HG02610 (cell line): ENCODE data around the gene DNM1.

ENCODE experiments used
- ATAC-seq: cut with Tn5 transposase; IDR thresholded peaks from one replicate; pipeline ENCODE4 v1.9.1; 2021; ENCODE audit warnings: mild to moderate bottlenecking, moderate library complexity; ENCODE audit not compliant: unreplicated experiment

The DNM1 gene

DNA sequence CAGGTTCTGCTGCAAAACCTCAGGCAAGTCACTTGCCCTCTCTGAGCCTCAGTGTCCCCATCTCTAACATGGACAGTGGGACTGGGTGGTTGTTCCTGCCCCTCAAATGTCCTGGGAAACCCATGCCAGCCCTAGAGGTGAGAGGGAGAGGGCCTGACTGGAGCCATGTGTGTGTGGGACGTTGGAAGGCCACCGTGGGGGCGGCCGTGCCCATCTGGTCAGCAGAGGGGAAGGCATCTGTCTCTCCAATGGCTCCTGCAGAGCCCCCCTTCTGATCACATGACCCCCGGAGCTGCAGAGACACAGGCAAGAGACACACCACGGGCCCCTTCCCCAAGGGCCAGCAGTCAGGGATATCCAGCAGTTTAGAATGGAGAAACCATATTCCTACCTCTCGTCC lies 1.7 kb downstream of the DNM1 start:
- ATAC-seq, result no peak

DNA sequence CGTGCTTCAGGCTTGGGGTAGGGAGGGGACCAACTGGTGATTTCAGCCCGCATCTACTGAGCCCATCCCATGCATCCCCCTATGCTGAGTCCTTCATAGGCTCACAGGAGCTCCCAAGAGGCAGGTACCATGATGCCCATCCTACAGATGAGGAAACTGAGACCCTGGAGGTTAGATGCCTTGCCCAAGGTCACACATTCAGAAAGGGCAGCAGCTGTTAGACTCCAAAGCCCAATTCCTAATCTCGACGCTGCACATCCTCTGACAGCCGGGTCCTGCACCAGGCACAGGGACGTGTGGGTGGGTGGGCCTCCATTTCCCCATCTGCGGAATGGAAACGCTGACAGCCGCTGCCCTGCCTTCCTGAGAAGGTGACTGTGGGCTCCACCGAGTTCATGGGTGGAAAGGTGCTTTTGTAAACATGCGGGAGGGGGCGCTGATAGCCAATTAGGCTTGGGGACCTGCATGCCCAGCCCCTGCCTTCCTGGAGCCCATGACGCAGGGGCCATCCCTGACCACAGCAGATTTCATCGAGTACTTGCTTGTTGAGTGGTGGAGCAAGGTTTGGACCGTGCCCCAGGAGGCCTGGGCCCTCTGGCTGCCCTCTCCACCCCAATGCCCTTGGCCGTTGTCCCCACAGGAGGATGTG lies 2.2 kb downstream of the DNM1 start:
- no peak for ATAC-seq

DNA sequence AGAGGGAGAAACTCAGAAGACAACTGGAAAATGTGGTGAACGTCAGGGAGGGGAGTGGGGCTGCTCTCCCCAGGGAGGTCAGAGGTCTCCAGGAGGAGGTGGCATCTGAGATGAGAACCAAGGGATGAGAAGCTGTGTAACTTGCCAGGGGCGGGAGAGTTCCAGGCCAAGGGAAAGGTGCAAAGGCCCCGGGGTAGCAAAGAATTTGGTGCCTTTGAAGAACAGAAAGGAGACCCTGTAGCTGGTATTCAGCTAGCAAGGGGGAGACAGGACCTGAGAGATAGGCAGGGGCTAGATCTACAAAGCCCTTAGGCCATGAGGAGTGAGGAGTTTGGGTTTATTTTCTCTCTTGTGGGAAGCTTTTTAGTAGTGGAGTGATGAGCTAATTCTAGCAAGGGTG lies 3.3 kb downstream of the DNM1 start:
- no peak for ATAC-seq

DNA sequence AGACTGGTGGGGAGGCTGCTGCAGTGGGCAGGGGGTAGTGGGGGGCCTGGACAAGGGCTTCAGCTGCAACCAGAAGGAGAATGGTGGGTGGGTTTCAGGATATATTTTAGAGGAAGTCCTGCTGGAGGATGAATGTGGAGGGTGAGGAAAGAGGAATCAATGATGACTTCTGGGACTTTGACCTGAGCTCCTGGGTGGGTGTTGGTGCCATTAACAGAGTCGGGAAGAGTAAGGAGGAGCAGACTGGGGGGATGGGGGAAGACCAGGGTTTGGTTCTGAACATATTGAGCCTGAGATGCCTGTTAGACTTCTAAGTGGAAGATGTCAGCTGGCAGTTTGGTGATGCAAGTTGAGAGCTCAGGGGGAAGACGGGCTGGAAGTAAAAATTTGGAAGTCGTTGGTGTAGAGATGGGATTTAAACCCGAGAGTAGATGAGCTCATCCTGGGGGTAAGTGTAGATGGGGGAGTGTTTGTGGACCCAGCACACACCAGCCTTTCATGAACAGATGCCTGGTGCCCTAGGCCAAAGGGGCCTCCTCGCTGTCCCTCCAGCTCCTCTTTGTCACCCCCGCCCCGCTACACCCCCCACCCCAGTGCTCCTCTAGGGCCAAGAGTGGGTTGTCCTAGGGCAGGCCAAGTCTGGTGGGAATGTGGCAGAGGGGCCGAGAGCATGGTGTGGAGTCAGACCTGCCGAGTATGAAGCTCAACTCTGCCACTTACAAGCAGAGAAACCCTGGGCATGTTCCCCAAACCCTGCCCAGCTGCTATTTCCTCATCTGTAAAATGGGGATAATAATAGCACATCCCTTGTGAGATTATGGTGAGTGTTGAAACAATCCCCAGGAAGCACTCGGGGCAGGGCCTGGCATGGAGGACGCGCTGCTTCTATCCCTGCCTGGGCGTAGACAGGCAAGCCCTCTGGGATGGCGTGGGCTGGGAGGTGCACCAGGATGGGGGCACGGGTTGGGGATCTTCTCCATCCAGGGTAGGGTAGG lies 4.0 kb downstream of the DNM1 start:
- ATAC-seq, result no peak

DNA sequence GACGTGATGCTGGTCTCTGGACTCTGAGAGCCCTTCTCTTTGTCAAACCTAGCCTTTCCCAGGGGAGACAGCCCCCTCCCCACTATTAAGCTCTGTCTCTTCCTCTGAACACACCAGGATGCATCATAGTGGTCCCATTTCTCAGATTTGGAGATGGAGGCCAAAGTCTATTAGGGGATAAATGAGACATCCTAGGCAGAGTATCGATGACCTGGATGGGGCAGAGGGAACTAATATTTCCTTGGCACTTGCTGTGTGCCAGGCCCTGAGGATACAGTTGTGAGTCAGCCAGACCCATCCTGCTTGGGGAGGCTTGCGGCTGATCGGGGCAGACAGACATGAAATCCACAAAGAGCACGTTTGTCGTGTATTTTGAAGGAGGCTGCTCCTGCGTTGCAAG lies 5.2 kb downstream of the DNM1 start:
- no peak for ATAC-seq

DNA sequence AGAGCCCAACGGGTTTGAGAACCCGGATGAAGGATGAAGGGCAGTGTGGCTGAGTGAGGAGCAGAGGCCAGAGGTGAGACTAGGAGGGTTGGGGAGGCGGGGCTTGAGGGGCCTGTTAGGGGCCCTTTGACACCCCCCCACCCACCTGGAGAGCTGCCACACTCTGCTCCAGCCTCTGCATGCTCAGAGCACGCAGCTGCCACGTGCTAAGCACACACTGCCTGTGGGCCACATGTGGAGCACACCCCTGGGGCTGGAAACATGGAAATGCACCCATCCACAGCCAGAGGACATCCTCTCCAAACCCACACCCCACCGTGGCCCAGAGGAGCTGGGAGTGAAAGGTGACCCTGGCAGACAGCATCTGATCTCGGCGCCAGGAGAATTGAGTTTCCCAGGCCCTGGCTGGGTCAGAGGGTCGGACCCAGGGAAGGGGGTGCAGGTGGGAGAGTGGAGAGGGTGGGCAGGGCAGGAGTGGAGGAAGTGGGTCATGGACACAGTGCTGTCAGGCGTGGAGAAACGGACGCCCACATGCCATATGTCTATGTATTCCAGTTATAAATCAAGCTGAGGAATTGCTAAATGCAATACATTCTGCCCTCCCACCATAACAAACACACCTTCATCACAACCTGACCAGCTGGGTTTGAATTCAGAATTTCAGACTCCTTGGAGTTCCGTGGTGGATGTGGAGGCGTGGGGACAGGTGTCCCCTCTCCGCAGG lies 5.9 kb downstream of the DNM1 start:
- no peak for ATAC-seq

DNA sequence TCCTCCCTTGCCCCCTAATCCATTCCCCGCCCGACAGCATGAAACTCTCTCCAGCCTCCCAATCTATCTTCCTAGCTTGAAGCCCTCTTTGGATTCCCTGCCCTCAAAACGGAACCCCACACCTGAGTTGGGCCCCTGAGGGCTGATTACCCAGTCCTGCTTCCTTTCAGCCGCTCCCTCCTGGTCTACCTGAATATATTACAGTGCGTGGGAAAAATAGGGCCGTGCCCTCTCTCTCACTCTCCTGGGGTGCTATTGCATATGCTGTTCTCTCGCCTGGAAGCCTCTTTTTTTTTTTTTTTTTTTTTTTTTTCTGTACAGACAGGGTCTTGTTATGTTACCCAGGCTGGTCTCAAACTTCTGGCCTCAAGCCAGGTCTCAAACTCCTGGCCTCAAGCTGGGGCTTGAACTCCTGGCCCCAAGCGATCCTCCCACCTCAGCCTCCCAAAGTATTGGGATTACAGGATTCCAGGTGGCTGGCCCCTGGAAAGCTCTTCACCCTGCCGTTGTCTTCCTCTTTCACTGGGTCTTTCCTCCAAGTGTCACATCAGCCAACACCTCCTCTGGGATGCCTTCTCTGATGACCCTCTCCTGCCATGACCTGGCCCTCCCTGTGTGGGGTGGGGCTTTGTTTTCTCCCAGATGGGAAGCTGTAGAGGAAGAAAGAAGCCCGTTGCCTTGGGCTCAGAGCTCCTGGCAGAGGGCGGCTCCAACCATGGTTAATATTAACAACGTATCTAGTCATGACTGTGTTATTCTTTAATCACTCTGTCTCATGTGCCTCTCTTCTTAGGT lies 8.2 kb downstream of the DNM1 start:
- ATAC-seq, result no peak

DNA sequence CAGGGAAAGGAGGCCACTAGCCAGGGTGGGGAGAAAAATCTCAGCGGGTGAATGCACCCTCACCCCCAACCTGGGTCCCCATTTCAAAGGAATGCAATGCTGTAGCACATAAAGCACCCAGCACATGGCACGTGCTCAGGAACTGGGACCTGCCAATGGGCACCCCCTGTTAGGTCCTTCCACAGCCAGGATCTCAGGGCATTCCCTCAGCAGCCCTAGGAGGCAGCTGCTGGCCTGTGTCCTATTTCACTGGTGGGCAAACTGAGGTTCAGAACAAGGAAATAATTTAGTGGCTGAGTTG lies 8.8 kb downstream of the DNM1 start:
- no peak for ATAC-seq

DNA sequence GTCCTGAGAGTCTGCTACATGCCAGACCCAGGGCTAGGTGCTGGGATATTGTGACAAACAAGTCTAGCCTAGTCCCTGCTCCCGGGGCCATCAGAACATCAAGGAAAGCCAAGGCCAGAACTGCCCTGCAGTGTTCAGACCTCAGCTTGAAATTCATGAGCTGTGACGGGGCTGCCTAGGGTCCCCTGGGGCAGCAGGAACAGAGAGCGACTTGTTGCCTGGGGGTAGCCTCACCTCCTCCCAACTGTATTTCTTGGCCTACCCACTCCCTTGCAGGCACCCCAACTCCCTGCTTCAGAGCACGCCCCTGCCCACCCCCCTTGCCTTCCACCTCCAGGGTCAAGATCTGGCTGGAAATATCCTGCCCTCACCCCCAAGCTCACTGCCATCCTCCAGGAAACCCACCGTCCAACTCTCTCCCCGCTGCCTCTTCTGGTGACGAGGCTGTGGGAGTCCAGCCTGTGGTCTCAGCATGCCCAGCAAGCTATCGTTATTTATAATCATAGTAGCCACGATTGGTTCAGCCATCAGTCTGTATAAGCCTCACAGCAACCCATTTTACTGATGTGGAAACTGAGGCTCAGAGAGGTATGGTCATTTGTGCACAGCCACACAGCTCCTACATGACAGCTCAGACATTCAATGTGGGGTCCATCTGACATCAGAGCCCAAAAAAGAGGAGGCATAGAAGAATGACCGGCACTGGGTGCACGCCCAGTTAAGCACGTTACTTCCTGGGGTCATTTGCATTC lies 10.7 kb downstream of the DNM1 start:
- no peak for ATAC-seq

DNA sequence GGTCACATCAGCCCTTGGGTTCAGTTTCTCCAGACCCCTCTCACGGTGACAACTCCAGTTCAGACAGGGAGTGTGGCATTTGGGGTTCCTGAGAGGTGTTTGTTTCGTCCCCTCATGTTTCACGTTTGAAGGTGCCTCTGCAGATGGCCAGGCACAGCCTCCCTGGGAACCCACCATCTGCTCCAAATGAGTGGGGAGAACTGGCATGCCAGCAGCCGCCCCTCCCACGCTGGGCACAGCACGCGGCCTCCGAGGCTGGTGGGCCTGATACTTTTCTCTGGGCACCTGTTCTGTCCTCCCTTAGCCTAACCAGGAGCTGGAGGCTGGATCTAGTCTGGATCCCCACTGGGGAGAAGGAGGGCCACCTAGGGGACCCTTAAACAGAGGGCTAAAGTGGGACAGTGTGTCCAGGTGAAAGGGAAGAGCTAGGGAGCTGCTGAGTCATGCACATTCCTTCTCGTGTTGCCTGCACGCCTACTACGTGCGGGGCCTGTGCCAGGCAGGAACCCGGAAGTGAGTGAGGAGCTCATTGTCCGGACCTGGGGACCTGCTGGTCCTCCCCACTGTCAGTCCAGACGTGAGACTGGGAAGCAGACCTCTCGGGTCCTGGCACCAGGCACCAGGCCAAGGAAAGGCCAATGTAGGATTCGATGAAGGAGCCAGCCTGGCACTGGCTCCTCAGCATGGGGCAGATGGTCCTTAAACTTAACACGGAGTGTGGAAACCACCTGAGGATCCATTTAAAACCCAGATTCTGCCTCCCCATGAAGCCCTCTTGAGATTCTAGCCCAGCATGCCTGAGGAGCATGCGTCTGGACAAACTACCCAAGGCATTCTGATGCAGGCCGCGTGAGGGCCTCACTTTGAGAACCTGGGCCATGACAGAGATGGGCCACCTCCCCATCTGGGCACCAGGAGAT lies 11.7 kb downstream of the DNM1 start:
- no peak for ATAC-seq

DNA sequence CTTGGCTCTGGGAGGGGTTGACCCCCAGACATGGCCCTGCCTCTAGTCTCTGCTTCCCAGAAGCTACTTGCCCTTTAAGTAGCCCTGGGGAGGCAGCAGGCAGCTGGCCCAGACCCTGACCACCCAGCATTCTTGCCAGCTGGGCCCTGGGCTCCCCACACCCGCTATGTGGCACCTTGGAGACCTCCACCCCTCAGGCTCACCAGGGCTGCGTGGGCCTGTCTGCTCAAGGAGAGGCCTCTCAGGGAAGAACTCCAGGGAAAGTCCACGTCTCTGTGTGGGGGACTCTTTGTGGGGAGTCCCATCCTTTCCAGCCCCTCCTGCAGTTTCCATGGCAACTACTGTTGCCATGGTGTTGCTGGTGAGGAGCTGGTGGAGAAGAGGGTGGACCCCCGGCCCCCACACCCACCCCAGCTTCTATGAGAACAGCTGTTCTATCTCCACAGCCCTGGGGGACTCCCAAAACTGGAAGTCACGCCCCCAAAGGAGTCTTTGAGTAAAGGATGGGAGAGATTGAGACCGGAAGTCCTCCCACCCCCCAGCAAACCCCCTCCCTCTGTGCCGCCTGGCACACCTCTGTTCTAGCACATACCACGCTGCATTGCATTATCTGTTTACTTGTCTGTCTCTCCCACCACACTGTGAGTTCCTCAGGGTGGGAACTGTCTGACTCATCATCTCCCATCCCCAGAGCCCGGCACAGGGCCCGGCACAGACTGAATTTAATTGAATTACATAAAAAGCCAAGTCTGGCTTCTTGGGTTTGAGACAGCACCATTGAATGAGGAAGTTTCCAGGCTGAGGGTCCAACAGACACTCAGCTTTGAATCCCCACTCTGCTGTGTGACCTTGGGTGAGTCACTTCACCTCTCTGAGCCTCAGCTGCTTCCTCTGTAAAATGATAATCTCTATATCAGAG lies 12.6 kb downstream of the DNM1 start:
- ATAC-seq, result no peak

DNA sequence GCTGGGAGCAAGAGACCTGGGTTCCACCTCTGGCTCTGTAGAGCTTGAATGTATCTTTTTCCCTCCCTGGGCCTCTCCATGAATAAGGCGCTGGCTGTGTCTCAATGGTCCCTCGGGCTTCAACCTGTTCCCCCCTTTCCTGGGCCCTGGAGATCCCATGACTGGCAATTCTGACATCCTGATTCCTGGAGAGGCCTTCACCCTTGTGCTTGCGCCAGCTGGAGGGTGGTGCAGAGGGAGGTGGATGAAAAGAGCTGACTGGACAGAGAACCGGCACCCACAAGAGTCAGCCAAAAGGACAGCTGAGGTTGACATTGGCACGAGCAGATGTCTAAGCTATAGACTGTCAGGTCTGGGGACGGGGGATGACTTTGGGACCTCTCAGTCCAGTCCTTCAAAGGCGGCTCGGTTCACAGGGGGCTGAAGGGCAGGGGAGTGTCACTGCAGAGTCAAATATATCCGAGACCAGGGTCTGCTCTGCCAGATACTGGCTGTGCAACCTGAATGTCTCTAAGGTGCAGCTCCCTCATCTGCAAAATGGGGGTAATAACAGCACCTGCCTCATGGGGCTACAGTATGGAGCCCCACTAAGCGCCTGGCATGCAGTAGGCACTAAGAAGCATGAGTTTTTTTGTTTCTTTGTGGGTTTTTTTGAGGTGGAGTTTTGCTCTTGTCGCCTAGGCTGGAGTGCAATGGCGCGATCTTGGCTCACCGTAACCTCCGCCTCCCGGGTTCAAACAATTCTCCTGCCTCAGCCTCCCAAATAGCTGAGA lies 13.8 kb downstream of the DNM1 start:
- no peak for ATAC-seq

DNA sequence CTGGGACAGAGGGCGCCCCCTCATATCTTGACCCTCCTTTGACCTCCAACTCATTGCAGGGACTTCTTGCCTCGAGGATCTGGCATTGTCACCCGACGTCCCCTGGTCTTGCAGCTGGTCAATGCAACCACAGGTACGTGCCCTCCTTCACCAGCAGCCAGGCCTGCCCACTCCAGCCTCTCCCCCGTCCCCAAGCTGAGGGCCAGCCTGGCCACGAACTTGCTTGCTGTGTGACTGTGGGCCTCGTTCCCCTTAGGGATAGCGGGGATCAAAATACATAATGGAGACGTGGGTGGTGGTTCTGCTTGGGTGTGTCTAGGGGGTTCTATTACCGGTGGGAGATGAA lies 15.0 kb downstream of the DNM1 start:
- ATAC-seq, result no peak

DNA sequence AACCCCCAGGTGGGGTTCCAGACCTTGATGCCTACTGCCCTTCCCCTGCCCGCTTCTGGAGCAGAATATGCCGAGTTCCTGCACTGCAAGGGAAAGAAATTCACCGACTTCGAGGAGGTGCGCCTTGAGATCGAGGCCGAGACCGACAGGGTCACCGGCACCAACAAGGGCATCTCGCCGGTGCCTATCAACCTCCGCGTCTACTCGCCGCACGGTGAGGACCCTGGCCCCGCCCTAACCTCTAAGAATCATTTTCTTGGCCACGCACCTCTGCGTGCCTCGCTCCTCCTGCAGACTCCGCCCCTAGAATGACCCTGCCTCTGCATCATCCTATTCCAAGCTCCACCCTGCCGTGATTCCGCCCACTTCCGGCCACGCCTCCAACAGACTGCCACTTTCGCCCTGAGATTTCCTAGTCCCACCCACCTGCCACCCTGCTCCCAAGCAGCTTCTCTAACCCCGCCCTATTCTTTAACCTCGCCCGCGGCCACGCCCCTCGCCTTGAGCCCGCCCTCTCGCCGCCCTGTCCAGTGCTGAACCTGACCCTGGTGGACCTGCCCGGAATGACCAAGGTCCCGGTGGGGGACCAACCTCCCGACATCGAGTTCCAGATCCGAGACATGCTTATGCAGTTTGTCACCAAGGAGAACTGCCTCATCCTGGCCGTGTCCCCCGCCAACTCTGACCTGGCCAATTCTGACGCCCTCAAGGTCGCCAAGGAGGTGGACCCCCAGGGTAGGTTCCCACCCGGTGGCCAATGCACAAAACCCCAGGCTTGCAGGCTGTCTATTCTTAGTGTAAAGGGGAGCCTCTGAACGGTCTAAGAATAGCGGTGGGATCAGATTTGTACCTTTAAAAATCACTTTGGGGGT lies 15.6 kb downstream of the DNM1 start:
- ATAC-seq, result peak; percentile 91

DNA sequence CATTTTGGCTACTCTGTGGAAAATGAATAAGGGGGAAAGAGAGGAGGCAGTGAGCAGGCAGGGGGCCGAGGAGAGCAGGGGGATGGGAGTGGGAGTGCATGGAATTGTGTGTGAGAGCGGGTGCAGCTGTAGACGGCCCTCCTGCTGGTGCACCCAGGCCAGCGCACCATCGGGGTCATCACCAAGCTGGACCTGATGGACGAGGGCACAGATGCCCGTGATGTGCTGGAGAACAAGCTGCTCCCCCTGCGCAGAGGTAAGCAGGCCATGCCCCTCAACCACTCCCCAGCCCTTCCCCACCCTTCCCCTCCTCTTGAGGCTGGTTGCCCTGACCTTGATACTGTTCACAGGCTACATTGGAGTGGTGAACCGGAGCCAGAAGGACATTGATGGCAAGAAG lies 16.7 kb downstream of the DNM1 start:
- ATAC-seq, result no peak

DNA sequence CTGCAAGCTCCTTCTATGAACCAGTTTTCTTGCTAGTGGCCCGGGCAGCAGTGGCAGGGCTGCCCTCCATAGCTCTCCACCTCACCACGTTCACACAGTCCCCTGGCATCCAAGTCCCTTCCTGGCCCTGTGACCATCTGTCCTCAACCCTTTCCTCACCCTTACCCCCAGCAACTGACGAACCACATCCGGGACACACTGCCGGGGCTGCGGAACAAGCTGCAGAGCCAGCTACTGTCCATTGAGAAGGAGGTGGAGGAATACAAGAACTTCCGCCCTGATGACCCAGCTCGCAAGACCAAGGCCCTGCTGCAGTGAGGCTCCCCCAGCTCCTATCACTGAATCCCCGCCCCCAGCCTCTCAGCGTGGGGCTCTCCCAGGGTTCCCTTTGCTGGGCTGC lies 18.8 kb downstream of the DNM1 start:
- no peak for ATAC-seq
